CD4-positive, alpha-beta T cell treated with Interferon alpha-2 for 1 hour (primary cell): ENCODE measurements around the gene TEX2.

Experiments used
- DNase-seq, 2 donors: peaks; one replicate each; pipeline ENCODE4 v3.0.0-alpha.2; 2020 to 2022

TEX2 gene

DNA sequence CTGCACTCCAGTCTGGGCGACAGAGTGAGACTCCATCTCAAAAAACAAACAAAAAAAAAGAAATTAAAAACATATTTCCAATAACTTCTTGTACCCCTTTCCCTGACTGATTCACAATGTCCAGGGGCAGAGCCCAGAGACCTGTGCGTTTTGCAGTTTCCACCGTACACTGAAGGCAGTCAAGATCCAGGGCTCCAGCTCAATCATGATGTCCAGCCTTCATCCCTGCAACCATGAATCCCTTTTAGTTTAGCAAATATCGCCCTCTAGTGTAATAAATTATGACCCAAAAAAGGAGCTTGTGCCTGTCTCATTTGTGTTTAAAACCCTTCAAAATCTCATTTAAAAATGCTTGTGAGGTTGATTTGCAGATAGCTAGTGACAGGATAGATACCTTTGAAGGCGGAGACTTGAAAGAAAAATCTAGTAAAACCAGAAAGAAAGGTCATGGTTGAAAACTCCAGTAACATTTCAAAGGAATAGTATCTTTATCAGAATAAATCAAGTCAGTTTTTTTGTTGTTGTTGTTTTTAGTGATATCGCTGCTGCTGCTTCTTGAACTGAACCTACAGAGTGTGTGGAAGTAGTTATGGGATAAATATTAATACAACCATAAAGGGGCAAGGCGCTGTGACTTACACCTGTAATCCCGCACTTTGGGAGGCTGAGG, 129.4 kb downstream of the TEX2 start:
- peak; percentile 21 to 78 for DNase-seq

- DNase-seq = no peak
Observed at GRCh38 chr17:64131606-64132270, 131.3 kb downstream of the TEX2 start.

DNA sequence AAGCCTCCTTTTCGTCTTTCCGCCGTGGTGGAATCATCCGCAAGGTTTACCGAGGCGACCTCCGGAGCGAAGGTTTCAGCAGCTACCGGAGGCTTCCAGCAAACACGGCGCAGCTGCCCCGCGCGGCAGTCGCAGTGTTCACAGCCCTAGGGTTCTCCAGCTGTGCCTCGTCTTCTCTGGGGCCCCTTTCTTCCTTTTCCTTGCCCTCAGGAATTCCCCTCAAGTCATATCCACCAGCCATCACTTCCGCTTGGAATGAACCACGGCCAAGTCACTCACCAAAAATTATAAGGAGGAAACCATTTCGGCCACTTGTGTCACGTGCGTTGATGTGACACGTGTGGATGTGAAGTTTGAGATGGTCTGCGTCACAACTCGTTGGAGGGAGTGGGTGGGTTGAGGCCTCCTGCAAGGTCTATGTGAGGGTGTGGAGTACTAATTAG, 132.5 kb downstream of the TEX2 start:
- DNase-seq = peak; percentile 72 to 81

DNA sequence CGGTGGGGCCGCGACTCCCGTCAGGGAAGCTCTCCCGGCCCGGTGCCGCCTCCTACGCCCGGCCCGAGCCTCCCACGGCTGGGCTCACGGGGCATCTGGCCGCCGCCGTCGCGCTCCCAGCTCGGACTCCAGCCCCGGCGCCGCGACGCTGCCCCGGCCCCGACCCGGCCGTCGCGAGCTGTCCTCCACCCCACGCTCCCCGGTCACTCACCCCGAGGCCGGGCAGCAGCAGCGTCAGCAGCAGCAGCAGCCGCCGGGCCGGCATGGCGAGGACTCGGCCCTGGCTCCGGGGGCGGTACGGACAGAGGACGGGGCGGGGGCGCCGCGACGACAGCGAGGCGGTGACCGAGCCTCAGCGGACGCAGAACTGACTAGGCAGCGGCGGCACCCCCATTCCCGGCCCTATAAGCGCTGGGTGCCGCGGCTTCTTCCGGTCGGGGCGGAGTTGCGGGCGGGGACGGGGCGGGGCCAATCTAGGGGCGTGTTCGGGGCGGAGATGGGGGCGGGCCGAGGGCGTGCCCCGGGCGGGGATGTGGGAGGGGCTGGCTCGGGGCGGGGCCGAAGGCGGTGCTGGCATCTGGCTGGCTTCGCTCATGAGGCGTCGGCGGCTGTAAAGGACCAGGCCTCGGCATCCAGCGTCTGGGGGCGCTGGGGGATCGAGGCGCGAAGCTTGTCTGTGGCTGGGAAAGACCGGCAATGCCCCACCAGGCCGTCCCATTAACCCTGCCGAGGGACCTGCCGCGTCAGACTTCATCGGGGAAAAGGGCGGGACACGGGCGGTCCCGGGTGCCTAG, 133.1 kb downstream of the TEX2 start, which contains the start of gene ERN1:
TSS of gene ERN1 (minus strand) at position 380 of the 794 bp plus-strand sequence. CDS start at position 265, 115 bp downstream.
- DNase-seq = peak; percentile 88 to 92

DNA sequence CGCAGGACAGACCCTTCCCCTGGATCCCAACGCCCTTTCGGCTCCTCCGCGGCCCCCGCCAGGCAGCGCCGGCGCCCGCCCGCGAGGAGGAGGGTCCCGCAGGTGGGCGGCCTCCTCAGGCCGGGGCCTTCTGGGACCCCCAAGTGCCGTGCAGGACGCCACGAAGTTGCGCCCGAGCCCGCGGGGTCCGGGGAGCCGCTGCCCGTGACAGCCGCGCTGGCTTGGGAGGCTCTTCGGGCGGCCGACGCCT, 133.6 kb downstream of the TEX2 start:
- DNase-seq = no peak

DNA sequence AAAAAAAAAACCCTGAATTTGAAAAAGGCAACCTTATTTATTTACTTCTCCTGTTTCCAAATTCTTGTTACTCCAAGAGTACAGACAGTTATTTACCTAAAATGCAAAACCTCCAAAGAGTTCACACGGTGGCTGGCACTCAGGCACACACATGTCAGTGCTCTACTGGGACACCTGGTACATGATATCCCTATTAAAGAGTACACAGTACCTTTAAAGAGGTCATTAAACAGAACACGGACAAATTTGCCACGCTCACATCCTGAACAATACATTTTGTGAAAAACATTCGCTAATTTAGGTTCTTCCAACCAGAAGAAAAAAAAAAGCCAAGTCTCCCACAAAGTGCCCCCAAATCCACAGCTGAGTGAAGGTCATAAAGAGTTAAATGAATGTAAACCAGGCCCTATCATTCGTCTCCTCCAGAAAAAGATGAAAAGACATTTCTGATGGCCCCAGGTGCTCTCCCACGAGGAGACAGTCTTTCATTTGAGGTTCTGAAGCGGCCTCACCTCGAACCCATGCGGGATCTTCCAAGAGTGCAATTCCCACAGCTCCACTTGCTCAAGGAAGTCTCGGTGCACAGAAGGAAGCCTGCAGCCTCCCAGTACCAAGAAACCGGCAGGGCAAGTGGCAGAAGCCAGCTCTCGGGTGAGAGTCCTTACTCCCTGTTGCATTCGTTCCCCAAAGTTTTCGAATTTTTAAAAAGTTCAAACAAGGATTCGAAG, 134.1 kb downstream of the TEX2 start:
- DNase-seq = peak in 1 of 2 donors; percentile 30

- no peak for DNase-seq
Observed at GRCh38 chr17:64126918-64127317, 136.1 kb downstream of the TEX2 start.

GRCh38 chr17:64125937-64126336, 137.1 kb downstream of the TEX2 start:
- no peak for DNase-seq

GRCh38 chr17:64124609-64125008, 138.5 kb downstream of the TEX2 start:
- no peak for DNase-seq

DNA sequence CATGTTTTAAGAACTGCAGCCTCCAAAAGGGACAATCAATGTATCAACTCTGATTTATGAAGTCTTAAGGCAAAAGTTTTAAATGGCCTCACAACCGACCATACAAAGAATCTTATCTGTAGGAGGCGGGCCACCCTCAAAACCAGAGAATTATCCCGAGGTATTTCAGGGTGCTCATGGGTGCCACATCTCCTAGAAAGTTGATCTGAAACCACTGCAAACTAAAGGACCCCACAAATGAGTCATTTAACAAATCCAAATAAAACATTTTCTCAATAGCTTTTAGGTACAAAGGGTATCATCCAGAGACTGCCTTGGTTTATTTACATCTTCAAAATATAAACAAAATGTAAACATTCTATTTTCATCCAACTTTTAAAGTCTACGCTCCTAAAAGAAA, 139.9 kb downstream of the TEX2 start:
- DNase-seq = no peak

- DNase-seq = peak; percentile 3 to 42
Observed at GRCh38 chr17:64120972-64121786, 141.9 kb downstream of the TEX2 start.

- no peak for DNase-seq
Observed at GRCh38 chr17:64120159-64120810, 142.8 kb downstream of the TEX2 start.

- no peak for DNase-seq
Observed at GRCh38 chr17:64117981-64118979, 144.8 kb downstream of the TEX2 start.

DNA sequence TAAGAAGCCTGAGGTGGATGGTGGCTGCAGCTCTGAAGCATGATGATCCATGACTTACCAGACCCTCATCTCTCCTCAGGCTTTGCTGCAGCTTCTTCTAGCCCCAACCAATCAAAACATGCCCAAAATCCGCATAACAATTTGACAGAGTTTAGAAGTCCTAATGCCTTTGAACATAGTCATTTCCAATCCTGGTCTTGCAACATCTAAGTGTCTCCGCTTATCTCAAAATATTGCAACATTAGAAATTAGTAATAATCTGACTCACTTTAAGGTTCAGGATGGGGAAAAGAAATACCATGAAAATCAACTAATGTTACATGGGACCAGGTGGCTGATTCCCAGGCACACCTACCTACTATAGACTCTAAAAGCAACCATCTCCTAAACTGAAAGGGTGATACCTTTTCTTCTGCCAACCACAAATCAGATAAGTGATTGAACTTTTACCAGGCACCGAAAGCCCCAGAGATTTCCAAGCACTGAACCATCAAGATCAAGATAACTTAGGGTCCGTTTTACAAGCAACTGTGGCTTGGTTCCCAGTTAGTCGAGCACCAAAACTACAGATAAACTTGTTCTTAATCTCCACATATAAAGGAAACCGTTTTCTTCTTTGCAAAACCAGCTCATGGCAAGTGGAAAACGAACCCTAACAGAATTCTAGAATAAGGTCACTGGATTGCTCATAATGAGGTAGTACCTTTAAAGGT, 147.1 kb downstream of the TEX2 start:
- peak in 1 of 2 donors; percentile 52 for DNase-seq

GRCh38 chr17:64115043-64115698, 147.9 kb downstream of the TEX2 start:
- DNase-seq = no peak

DNA sequence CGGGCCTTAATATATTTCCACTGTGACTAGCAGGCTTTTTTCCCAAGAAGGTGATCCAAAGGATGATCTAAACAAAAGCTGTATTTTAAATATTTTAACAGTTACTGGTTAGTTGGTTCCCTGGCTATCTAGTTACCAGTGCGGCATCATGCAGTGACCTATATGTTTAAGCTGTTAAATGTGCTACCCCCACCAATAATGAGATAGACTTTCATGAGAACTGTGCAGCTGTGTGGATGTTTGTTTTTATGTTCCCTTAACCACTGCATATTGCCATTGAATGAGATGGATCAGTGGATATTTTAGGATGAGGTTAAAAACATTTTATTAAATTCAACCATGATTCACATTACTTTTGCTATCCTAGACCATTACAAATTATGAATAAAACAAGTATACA, 150.1 kb downstream of the TEX2 start:
- DNase-seq = no peak

- no peak for DNase-seq
Observed at GRCh38 chr17:64111831-64112230, 151.2 kb downstream of the TEX2 start.

DNA sequence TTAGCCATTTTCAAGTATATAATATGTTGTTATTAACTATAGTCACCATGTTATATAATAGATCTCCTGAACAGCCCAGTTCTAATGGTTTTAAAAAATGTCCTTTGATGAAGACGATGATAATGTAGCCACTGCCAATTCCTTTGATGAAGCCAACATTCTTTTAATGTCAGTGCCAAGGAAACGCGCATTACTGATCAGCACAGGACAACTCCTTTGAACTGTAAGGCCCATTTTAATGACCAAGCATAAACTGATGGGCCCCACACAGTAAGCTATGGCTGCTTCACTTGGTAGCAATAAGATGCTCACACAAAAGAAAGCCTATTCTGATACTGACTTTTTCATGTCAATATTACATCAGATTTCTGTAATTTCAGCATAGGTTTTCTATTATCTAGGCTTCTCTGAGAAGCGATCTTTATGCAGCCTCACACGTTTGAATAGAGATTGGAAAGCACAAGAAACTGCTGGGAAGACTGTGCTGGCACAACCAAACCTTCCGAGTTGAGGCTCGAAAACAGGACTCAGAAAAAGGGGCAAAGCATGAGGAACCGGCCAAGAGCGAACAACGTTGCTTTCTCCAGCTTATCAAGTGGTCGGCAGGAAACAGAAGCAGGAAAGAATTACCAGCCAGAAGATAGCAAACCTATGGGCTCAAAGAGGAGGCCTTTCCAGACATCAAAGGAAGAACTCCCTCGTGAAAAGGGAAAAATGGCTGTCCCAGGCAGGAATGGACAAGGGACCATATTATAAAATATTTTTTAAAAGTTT, 152.5 kb downstream of the TEX2 start:
- DNase-seq = no peak
